NCI-H526 treated with DMSO at 0.1 percent for 48 hours (cell line): ENCODE results near the gene ANAPC4.

Source experiments
- DNase-seq: peaks from one replicate; lab custom pipeline; 2025; lab: John Stamatoyannopoulos, UW

The ANAPC4 gene

DNA sequence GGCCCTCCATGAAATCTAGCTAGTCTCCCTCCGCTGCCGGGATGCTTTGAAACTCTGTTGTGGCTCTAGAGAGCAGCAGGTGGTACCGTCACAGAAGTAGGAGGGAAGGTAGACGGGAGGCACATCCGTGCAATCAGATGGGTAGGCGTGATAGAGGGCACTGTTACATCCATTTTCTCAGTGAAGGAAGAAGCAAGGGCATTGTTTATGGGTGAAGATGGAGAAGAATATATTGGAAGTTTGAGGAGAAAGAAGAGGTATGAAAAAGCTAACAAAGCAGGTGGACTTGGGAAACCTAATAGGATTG, 1.3 kb downstream of the ANAPC4 start:
- DNase-seq: no peak

DNA sequence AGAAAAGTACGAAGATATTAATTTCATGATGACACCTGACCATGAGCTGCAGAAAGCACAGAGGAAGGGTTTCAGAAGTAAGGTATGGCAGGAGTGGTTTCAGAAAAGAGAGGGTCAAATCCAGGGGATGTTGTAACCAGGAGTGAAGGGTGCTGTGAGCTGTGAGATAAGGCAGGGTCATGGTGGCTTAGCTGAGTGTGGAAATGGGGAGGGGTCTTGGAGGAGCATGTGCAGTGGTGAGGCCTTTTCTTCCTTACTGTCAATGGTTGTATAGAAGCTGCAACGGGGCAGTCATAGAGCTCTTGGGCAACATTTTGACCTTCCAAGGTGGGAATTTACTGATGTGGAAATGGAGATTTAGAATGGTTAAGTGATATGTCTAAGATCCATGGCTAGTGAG, 2.5 kb downstream of the ANAPC4 start:
- DNase-seq: no peak

DNA sequence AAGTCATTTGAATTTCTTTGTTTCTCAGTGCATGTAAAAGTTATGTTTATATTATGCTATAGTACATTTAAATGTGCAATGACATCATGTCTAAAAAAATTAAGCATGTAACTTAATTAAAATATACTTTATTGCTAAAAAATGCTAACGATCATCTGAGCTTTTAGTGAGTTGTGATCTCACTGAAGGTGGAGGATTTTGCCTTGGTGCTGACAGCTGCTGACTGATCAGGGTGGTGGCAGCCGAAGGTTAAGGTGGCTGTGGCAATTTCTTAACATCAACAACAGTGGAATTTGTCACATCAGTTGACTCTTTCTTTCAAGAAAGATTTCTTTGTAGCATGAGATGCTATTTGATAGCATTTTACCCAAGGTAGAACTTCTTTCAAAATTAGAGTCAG, 6.6 kb downstream of the ANAPC4 start:
- no peak for DNase-seq

DNA sequence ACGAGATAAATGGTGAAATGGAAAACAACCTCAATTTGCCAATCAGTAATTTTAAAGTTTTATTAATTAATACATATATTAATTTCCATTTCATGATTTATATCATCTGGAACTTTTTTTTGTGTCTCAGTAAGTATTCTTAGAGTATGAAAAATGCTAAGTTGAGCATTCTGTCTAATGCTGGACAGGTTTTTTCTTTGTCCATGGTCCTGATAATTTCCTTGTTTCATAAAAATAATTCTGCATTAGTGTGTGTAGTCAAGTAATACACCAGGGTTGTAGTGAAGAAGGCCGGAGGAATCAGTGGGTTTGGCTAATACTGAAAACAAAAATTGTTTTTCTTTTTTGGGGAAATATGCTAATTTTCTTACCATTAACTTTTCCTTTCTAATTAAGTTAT, 9.9 kb downstream of the ANAPC4 start:
- no peak for DNase-seq

DNA sequence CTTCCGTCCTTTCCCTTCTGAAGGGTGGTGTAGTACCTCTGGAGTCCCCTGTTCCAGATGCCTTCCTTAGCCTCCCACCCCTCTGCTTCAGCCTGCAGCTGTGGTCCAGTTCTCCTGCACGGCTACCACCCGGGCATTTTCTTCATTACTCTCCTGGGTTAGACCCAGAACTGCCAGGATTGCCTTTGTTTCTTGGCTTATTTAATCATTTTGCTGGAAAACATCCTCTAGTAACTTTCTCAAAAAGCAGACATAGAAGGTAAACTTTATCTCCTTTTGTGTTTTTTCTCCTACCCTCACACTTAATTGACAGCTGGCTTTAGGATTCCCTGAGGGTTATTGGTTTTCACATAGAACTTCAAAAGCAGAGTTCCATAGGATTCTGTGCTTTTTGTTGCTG, 20.2 kb downstream of the ANAPC4 start:
- no peak for DNase-seq

DNA sequence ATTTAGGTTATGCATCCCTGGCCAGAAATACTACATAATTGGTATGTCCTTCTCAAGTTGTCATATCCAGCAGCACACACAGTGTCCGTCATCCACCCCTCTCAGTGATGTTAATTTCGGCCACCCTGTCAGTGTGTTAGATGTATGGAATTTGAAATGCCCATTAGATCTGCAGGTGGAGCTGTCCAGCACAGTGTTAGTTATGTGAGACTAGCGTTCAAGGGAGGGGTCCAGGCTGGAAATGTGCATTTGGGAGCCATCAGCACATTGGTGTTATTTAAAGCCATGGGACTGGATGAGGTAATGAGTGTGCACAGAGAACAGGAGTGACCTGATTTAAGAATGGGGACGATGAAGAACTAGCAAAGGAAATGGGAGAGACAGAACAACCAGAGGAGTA, 22.4 kb downstream of the ANAPC4 start:
- no peak for DNase-seq

DNA sequence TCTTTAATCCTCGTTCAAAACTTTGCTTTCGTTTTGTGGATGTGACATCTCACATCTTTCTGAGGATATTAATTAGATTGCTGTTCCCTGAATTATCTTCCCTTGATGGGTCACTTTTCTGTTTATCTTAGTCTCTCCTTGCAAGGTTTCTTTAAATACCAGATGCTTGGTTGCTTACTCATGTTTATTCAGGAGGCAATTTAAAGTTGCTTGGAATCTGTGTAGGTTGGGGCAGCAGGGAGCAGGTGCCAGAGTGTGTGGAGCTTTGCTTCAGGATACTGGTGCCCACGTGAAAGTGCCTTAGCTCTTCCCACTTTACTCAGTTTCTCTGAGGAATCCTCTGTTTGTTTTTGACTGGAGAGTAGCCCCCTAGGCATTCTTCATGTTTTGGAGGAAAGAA, 24.0 kb downstream of the ANAPC4 start:
- DNase-seq: no peak

DNA sequence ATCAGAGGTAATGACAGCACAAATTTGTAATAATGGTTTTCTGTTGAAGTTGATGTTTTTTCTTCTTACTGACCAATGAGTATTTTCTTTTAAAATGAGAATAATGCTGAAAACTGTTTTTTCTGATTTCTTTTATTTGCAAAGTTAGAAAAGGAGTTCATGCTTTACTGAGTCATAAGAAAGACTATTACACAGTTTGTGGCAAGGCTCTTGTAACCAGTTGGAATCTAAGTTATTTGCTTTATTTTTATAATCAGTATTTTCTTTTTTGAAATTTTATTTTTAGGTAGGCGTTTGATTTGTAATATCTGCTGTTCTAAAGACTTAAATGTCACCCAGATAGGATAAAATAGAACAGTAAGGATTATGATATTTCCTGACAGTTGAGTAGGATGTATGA, 25.5 kb downstream of the ANAPC4 start:
- DNase-seq: no peak

DNA sequence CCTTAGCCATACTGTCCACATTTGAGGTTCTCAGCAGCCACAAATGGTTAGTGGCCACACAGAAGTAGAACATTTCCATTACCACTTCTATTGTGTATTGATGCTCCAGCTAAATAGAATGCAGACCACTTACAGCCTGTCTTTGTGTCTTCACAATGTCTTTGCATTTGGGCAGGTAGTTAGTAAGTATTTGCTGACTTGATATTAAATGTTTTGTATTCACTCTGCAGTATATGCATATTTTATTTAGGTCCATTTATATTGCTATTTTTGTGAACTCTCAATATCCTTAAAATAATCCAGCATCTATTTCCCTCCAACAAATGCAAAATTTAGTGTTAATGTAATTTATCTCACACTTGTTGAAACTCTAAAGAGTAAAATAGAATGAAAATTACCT, 26.6 kb downstream of the ANAPC4 start:
- no peak for DNase-seq

DNA sequence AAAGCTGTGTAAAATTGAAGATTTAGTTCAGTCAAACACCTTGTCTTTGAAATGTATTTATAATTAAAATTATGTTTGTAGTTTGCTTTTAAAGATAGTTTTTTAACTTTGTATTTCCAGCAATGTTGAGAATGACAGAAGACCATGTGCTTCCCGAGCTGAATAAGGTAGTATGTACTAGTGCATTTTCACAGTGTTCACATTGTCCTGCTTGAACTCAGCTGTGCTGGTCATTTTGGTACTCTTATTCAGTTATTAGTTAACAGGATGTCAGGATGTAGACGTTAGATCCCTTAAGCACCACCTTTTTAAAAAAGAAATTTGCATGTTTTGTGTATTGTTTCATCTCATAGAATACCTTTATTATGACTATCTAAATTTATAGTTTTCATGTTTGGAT, 28.4 kb downstream of the ANAPC4 start:
- DNase-seq: no peak

DNA sequence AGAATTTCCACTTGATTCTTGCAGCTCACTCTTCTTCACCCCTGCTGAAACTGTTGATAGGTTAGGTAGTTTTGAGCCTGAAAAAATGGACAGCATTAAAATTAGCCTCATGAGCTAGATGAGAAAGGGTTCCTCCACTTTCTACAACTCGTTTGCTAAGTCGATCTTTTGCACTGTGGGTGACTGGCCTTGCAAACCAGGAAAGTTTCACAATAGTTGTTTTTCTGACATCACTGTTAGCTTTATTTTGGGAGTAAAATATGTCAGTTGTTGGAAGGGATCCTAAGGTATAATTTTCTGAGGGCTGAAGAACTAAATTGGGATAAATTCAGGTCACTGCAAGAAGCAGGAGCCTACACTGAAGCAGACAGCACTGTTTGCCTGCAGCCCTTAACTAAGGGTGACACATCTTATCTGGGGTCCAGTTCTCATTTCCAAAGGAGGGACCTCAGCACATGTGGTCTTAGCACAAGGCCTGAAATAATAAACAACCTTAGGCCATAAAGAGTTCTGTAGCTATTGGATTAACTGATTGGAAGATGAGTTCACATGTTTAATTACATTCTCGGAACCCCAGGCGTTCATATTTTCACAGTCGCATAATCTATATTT, 29.1 kb downstream of the ANAPC4 start:
- DNase-seq: no peak

DNA sequence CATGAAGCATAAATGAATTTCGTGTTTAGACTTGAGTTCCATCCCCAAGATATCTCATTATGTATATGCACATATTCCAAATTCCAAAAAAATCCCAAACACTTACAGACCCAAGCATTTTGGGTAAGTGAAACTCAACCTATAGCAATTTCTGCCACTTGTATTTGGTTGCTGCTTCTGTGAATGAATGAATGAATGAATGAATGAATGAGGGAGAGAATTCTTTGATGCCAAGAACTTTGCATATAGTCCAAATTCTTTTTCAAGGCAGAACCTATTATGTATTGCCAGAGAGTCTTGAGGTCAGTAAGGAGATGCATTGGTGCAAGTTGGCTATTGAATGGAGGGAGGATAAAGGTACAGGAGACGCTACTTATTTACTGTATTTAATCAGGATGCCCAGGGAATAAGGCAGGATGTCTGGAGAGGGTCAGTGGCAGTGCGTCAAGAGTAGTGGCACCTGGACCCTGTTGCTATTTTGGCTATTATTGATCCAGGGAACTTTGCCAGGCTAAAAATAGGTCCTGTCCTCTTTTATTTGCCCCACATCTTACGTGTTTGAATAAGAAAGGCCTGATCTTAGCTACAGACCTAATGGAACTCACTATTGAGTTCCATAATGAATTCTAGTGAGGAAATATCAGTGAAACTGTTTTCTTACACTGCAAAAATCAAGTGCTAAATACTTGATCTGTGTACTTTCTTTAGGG, 33.9 kb downstream of the ANAPC4 start:
- no peak for DNase-seq

DNA sequence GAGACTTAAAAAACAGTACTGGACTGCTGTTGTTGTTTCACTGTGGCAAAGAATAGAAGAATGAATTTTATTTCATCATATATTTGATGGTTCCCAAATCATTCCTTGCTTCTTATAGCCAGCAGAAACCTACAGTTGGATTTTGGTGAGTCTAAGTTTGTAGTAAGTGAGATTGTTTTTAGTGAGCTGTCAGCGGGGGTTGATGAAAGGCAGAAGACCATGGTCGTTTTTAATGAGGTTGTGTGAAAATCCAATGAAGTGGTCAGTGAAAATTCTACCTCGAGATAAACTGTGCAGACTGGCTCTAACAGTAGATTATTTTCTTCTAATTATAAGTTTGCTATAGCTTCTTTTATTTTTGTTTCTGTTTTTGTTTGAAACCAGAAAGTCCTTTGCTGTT, 36.2 kb downstream of the ANAPC4 start:
- no peak for DNase-seq

DNA sequence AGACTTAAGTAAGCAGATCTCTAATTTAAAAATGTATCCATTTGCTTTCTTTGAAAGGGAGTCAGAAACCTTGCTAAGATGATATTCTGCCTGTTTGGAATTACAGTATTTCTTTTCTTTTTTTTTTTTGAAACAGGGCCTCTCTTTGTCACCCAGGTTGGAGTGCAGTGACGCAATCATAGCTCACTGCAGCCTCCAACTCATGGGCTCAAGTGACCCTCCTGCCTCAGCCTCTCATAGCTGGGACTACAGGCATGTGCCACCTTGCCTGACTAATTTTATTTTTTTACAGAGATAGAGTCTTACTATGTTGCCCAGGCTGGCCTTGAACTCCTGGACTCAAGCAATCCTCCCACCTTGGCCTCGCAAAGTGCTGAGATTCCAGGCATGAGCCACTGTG, 40.0 kb downstream of the ANAPC4 start:
- no peak for DNase-seq

DNA sequence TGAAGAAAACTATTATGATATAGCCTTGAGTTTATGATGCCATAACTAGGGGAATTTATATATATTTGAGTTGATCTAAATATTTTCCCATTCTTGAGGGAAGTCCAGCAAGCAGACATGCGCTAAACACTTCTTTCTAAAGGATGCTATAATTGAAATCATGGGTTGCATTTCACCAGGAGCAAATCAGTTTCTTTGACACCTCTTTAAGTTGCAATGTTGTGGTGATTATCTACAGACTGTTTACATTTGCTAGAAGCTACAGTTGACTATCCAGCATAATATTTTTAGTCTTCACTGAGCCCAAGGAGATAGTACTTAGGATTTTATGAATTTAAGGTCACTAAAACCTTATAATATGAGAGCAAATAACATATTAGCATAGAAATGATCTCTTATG, 43.9 kb downstream of the ANAPC4 start:
- DNase-seq: no peak

DNA sequence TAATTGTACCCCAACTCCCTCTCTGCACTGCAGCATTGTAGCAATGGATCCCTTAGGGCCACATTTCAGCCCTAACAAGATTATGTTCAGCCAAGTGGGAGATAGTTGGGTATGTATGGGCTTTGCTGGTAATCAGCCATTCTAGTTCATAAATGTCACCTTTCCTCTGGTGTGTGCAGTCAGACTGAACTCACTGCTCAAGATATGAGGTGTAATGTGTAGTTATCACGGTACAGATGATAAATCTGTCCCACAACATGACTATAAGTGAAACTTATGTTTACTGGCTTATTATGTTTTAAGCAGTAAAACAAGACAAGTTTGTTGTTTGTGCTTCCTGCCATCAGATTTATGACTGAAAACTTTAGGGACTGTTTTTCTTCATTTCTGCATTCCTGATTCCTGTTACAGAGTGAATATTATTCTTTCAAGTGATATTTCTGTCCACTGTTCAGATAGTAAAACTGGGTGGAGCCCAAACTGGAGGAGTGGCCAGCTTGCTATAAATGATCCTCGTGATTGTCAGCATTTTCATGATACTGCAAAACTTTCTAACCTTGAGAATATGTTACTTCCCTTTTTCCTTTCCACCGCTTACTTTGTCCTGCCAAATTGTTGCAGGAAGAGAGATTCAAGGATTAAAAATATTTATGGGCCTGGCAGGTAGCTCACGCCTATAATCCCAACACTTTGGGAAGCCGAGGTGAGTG, 44.9 kb downstream of the ANAPC4 start:
- no peak for DNase-seq

DNA sequence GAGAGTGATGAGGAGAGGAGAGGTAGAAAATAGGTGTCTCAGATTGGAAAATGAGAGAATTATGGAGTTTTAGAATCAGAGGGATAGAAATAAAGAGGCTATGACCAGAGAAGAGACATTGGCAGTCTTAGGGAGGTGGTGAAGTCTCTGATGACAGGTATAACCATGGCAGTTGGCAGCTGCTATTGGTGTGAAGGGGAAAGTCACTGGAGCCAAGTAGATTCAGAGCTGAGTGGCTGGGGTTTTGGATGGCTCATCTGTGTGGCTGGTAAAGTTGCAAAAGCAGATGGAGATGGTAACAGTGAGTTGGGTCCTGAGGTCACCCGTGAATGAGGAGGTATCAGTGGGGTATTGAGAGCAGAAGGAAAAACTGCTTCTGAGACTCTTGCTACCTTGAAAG, 46.5 kb downstream of the ANAPC4 start:
- DNase-seq: no peak

DNA sequence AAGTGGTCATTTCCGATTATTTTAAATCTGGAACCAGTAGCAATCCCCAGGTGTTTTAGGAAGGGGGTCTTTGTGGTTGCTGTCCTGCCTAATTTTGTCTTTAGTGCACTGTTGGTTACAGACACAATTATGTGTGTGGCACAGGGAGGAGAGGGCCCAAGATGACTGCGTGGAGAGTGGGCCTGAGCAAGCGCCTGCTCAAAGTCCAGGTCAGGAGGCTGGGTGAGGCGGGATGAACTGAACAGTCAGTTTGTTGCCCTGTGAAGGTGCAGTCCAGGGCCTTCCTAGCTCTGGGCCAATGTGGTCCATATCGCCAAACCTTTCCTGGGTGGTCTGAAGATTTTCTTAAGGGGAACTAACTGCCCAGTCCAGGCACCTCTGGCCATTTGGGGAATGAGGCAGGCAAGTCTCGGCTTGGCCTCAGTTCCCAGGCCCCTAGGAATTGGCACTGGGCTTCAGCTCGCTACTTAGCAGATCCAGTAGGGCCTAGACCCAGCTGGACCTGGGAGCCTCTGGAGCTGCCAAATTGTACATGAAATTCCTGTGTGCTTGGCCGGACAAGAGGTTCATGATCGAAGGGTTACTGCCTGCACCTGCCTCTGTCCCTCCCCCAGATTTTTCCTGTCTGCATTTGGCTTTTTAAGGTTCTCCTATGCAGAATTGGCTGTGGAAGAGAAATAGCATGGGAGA, 47.6 kb downstream of the ANAPC4 start:
- DNase-seq: no peak

DNA sequence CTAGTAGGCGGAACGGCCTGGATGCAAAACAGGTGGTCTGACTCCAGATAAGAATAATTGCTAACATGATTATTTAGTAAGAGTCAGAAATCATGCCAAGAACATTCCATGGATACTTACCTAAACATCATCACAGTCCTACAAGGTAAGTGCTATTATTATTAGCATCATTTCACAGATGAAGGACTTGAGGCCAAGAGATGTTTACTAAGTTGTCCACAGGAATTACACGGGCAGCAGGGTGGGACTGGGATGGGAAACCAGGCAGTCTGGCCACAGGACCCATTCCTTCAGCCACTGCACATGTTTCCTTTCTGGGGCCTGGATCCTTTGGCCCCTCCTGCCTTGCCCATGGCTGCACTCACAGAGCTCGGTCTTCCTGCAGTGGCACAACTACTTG, 48.3 kb downstream of the ANAPC4 start:
- no peak for DNase-seq

DNA sequence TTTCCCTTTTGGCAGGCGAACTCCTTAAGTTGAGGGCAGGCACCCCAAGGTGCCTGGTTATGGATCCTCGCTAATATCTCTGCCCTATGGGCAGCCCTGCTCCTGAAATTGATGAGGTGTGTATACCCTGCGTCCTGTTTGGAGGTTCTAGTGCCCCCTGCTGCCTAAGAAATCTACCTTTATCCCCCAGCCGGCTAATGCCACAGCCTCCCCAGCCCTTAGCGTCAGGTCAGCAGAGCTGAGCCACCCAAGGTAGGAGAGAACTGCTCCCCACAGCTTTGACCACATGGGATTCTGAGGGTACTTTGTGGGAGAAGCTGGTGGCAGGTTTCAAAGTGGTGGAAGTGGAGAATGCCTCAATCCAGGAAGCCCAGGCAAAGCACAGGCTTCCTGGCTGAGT, 50.8 kb downstream of the ANAPC4 start:
- no peak for DNase-seq

DNA sequence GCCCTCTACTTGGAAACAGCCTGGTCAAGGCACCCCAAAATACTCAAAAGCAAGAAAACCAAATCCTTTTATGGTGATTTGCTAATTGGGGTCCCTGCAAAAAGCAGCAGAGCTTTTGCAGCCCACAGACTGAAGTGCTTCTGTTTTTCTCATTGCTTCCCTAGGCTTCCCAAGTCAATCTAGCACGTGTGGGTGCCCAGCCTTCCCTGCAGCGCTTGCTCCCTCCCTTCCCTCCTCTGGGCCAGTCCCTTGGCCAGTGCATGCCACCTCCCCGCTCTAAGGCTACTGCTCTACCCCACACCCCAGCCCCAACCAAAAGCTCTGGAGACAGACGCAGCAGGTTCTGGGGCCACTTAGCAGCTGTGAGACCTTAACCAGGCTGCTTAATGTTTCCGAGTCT, 53.6 kb downstream of the ANAPC4 start:
- no peak for DNase-seq

DNA sequence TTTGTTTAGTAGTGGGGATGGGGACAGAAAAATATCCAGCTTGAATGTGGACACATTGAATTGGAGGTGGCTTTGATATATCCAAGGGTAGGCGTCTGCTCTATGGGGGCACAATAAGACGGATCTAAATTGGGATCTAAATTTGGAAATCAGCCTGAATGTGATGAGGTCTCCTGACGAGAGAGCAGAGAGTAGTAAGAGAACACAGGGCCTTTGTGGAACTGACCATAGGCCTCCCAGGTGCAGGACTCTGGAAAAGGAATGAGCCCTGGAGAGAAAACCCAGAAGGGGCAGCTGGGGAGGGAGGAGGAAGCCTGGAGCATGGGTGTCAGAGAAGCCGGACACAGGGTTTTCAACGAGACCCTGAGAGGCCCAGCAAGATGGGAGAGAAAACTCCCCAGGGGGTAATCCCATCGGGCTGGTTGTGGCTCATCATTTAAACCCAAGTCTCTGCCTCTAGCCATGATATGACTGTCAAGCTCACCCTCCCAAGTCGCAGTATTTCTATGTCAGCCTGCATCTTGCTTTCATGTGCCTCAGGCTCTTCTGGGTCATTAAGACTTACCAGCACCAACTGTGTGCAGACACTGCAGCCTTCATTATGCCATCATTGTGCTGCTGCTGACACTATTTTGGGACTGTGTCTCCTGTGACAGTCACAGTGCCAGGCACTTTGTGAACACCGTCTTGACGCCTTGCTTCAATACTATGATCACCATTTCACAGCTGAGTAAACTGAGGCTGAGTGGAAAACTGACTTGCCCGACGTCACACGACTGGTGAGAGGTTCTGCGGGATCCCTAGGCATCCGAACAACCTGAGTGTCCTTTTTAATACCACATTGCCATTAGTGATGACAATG, 57.1 kb downstream of the ANAPC4 start:
- DNase-seq: no peak
